Testis (tissue), 2 donors: ENCODE measurements around the gene NRP1.

Experiments used
- POLR2A ChIP-seq: fragments of 450-650 bp; IDR thresholded peaks from one replicate; pipeline ENCODE4 v1.6.1; 2017; ENCODE audit warnings: antibody characterized with exemption, mild to moderate bottlenecking, moderate library complexity
- TF ChIP-seq, protein P1 (sequence below), 3 experiments: fragments of 450-650 bp in 2 of 3; fragments of 200-600 bp in 1 of 3; sonication (generic) in 1 of 3; IDR thresholded peaks; one replicate each; pipeline ENCODE4 v1.5.1; 2016 to 2019; ENCODE audit warnings: antibody characterized with exemption in 3 of 3, mild to moderate bottlenecking in 2 of 3, moderate library complexity in 1 of 3

DNA sequence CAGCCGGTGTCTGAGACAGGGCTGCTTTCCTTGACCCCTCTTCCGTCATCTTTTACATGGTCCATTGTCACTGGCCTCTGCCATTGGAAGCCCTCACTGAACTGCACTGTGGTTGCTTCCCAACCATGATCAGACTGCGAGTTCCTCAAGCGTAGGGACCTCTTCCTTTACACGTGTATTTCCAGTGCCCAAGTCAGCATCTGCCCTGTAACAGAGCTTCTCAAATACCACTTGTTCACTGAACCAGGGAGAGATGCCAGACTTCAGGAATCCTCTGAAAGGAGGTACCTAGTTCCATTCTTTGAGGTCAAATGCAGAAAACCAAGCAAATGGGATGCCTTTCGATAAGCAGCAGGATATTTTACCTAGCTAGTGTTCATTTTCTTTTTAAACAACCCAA is 145.1 kb downstream of the NRP1 start:
- TF ChIP-seq, protein P1, sequence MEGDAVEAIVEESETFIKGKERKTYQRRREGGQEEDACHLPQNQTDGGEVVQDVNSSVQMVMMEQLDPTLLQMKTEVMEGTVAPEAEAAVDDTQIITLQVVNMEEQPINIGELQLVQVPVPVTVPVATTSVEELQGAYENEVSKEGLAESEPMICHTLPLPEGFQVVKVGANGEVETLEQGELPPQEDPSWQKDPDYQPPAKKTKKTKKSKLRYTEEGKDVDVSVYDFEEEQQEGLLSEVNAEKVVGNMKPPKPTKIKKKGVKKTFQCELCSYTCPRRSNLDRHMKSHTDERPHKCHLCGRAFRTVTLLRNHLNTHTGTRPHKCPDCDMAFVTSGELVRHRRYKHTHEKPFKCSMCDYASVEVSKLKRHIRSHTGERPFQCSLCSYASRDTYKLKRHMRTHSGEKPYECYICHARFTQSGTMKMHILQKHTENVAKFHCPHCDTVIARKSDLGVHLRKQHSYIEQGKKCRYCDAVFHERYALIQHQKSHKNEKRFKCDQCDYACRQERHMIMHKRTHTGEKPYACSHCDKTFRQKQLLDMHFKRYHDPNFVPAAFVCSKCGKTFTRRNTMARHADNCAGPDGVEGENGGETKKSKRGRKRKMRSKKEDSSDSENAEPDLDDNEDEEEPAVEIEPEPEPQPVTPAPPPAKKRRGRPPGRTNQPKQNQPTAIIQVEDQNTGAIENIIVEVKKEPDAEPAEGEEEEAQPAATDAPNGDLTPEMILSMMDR (IDR thresholded peaks at IDR 0.05): no peak
- no peak for TF ChIP-seq POLR2A
